ENCODE measurements around the gene RASAL2.
"Not testable (repeated sequence)": the region's sequence is repeated elsewhere in the genome, so short reads cannot be mapped to it uniquely, and the experiment has no call there.

Gene RASAL2

DNA sequence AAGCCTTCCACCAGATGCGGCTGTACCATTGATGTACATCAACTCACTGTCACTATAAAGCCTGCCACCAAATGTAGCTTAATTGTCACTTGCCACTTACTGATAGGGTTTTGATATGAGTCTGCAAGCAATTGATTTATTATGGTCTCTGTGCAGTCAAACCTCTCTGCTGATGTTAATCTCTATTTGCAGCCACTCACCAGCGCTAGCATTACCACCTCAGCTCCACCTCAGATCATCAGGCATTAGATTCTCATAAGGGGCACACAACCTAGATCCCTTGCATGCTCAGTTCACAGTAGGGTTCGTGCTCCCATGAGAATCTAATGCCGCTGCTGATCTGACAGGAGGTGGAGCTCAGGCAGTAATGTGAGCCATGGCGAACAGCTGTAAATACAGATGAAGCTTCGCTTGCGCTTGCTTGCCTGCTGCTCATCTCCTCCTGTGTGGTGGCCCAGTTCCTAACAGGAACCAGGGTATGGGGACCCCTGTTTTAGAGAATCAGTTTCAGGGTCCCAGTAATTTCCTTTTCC, 26.7 kb downstream of the RASAL2 start:
- not testable (repeated sequence) for DNase-seq

DNA sequence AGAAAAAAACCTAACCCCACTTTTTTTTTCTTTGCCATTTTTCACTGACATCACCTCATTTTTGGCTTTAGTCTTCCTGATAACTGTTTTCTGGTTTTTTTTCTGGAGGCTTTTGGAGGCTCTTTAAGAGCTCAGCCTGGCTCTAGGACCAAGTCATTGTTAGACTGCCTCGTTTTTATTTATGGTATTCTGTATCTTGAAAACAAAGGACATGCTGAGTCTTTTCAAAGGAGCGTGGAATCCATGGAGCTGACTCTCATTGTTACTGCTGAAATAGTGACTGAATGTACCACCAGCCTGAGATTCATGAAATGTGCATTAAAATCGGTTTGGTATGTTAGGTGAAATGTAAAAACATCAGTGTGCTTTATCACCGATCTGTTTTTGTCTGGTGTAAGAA, 28.0 kb downstream of the RASAL2 start:
- DNase-seq: no peak

GRCh38 chr1:178122283-178122682, 28.4 kb downstream of the RASAL2 start:
- DNase-seq: no peak

DNA sequence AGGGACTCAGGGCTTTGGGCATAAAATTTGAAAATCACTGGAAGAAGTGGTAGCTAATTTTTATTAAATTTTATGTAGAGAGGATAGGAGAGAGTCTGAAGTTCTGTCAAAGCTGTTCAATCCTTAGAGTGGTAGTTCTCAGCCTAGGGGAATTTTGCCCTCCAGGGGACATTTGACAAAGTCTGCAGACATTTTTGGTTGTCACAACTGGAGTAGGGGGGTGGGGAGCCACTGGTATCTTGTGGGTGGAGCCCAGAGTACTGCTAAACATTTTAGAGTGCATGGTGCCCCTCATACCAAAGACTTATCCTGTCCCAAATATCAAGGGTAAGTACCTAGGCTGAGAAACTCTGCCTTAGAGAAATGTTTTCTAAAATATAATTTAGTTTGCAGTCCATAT, 30.2 kb downstream of the RASAL2 start:
- no peak for DNase-seq

GRCh38 chr1:178126261-178126660, 32.4 kb downstream of the RASAL2 start:
- DNase-seq: no peak

DNA sequence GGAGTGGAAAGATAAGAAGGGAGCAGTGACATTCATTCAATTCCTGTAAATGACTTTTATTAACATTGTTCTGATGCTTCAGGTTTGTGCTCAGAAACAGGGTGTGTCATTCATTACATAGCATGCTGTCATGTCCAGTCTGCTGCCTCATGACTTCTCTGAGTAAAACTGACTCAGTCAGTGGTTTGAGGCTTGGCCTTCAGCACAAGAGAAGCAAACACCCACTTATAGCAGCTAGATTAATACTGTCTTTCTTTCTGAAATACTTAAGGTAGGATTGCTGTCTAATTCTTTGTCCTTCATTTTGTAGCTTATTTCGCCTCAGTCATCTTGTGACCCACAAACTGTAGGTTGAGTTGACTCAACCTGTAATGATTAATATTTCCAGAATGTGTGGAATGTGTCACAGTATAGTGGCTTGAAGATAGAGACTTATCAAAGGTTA, 32.9 kb downstream of the RASAL2 start:
- DNase-seq: no peak

- DNase-seq: no peak
These were observed 33.7 kb downstream of the RASAL2 start for GRCh38 chr1:178127482-178128191.

DNA sequence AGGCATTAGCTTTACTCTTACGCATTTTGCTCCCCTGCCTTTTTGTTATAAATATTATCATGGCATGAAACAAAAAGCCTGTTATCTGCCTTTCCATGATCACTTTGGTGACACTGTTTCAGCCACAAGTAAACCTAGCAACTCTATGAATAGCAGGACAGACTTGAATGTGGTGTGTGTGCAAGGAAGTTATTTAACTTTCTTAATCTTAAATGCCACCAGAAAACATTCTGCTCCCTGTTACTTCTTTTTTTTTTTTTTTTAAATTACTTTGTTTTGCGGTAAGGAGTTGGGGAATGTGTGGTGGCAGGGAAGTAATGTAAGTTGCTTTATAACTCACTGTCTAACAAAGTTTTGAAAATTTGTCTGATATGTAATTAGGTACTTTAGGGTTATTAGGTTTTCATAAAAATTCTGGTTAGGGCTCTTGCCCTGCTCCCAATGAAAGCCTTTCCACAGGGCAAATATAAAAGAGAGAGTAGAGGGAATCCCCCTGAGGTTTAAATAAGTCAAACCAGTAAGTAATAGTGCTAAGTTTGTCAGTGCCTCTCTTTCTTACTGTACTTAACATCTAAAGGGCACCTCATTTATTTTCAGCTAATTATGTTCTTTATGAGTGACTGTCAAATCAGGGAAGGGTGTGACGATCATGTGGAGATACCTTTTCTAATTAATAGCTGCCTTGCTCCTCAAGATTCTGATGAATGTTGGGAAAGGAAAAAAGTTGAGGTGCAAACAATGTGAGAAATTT, 39.5 kb downstream of the RASAL2 start:
- no peak for DNase-seq

GRCh38 chr1:178134061-178134460, 40.2 kb downstream of the RASAL2 start:
- DNase-seq: no peak

- DNase-seq: no peak
These were observed 43.3 kb downstream of the RASAL2 start for GRCh38 chr1:178137238-178137637.

GRCh38 chr1:178142806-178143205, 48.9 kb downstream of the RASAL2 start:
- DNase-seq: no peak

GRCh38 chr1:178143730-178144690, 50.1 kb downstream of the RASAL2 start:
- no peak for DNase-seq

DNA sequence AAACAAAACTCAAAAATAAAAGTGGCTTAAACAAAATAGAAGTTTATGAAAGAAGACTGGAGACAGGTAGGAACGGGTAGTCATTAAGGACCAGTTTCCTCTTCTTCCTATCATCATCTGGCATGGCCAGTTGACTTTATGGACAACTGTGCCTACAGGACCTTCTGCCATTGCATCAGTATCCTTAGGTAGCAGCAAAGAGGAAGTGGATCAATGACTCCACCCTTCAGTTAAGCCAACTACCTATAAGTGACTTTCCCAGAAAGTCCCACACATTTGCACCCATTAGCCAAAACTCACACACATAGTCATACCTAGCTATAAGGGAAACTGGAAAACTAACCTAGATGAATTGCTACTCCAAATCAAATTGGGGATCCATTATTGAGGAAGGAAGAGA, 51.7 kb downstream of the RASAL2 start:
- no peak for DNase-seq

DNA sequence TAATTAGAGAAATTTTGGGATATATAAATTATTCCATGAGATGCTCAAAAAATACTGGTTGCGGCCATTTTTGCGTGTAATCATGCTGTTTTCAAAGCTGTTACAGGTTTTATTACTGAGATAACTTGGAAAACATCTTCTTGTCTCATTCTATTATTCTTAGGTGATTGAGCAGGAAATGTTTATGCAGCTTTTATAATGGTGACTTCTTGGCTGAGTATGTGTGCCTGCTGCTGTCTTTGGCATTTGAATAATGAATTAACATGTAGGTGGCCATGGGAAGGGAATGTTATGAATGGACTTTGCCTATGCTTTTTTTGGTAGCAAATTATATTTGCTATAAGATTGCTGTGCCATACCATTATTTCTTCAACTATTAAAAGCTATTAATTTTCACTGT, 52.5 kb downstream of the RASAL2 start:
- no peak for DNase-seq

GRCh38 chr1:178150610-178151009, 56.7 kb downstream of the RASAL2 start:
- no peak for DNase-seq

GRCh38 chr1:178151831-178152230, 57.9 kb downstream of the RASAL2 start:
- no peak for DNase-seq

- DNase-seq: no peak
These were observed 61.8 kb downstream of the RASAL2 start for GRCh38 chr1:178155481-178156255.

DNA sequence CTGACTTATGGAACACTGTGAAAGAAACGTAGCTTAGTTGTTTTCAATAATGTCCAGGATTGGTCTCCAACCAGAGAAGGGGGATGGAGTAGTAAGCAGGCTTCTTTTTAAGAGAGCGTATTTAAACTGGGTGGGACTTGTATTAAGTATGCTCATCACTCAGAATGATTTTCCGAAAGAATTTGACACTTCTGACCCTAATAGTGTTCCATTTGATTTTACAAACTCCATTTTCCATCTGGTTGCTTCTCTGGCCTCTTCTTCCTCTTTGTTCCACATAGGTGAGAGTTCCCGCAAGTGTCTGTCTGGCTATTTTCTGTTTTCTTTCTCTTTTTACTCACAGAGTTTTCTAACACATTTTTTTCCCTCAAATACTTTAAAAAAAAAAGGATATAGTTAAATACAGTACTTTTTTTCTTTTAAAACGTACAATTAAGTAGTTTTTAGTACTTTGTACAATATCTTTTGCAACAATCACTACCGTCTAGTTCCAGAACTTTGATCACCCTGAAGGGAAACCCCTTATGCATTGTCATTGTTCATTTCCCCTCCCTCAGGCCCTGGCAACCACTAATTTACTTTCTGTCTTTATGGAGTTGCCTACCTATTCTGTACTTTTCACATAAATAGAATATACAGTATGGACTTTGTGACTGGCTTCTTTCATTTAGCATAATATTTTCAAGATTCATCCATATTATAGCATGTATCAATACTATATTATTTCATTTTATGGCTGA, 67.0 kb downstream of the RASAL2 start:
- no peak for DNase-seq

DNA sequence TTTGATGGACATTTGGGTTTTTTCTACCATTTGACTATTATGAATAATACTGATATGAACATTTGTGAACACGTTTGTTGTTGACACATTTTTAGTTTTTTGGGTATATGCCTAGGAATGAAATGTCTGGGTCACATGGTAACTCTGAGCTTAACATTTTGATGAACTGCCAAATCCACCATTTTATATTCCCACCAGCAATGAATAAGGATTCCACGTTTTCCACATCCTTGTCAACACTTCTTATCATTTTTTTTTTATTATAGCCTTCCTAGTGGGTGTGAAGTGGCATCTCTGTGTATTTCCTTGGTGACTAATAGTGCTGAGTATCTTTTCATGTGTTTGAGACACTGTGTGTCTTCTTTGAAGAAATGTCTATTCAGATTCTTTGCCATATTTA, 67.6 kb downstream of the RASAL2 start:
- DNase-seq: no peak

DNA sequence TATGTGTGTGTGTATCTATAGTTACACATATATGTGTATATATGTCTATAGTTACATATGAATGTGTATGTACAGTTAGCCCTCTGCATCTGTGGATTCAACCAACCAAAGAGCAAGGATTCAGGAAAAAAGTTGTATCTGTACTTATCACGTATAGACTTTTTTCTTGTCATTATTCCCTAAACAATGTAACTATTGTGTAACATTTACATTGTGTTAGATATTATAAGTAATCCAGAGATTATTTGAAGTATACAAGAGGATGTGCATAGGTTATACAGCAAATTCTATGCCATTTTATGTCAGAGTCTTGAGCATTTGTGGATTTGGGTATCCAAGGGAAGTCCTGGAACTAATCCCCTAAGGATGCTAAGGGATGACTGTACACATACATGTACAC, 71.3 kb downstream of the RASAL2 start:
- no peak for DNase-seq

GRCh38 chr1:178166429-178167024, 72.6 kb downstream of the RASAL2 start:
- DNase-seq: no peak
